ENCODE measurements around the gene GRIK2.

GRCh38 chr6:101733899-101734298 is 340.4 kb downstream of the GRIK2 start:
- TF ChIP-seq CTCF (IDR thresholded peaks at IDR 0.05): no peak
- no peak for TF ChIP-seq REST (IDR thresholded peaks at IDR 0.05; ENCODE audit: insufficient read depth in 1 of 2, low read depth in 2 of 2, low read length in 1 of 2)
